Mesenchymal stem cell (in vitro differentiated cells and primary cell): ENCODE results near the gene MRPL28.

Experiments used
- DNase-seq: peaks from one replicate; pipeline ENCODE4 v3.0.0-alpha.2; 2013
- H2AFZ ChIP-seq: one replicate; pipeline ENCODE4 v1.6.1; 2013; ENCODE audit warnings: low read depth, mild to moderate bottlenecking, control low read depth, inconsistent platforms, low read length, moderate library complexity
- H2AK5ac ChIP-seq: 2 replicates; pipeline ENCODE4 v1.6.1; 2013; ENCODE audit warnings: low read length, moderate library complexity, mild to moderate bottlenecking, inconsistent platforms; ENCODE audit not compliant: severe bottlenecking
- H2BK120ac ChIP-seq: one replicate; pipeline ENCODE4 v1.6.1; 2013; ENCODE audit warnings: low read depth, mild to moderate bottlenecking, inconsistent platforms, low read length, moderate library complexity
- H2BK12ac ChIP-seq, 2 experiments: one replicate each; pipeline ENCODE4 v1.6.1; 2013; ENCODE audit warnings: inconsistent platforms in 2 of 2, low read length in 2 of 2, mild to moderate bottlenecking in 2 of 2, moderate library complexity in 2 of 2, control low read depth in 1 of 2
- H2BK15ac ChIP-seq: one replicate; pipeline ENCODE4 v1.6.1; 2013; ENCODE audit warnings: mild to moderate bottlenecking, low read depth, inconsistent platforms; ENCODE audit not compliant: poor library complexity, severe bottlenecking
- H2BK5ac ChIP-seq: 2 replicates; pipeline ENCODE4 v1.6.1; 2013; ENCODE audit warnings: low read depth, mild to moderate bottlenecking, low read length, control low read depth, inconsistent platforms; ENCODE audit not compliant: poor library complexity, severe bottlenecking
- H3K14ac ChIP-seq, 2 experiments: one replicate each; pipeline ENCODE4 v1.6.1; 2013; ENCODE audit warnings: inconsistent platforms in 2 of 2, low read length in 2 of 2, control low read depth in 1 of 2, mild to moderate bottlenecking in 1 of 2, moderate library complexity in 1 of 2
- H3K18ac ChIP-seq, 2 experiments: one replicate each; pipeline ENCODE4 v1.6.1; 2013; ENCODE audit warnings: inconsistent platforms in 2 of 2, low read length in 2 of 2, control low read depth in 1 of 2, low read depth in 1 of 2, mild to moderate bottlenecking in 1 of 2
- H3K23ac ChIP-seq, 2 experiments: one replicate each; pipeline ENCODE4 v1.6.1; 2013; ENCODE audit warnings: inconsistent platforms in 2 of 2, low read length in 2 of 2, mild to moderate bottlenecking in 2 of 2, moderate library complexity in 2 of 2, control low read depth in 1 of 2
- H3K27ac ChIP-seq: 2 replicates; pipeline ENCODE4 v1.5.1; 2013; ENCODE audit warnings: mild to moderate bottlenecking, moderate library complexity, low read length, control low read depth, inconsistent platforms; ENCODE audit not compliant: poor library complexity, severe bottlenecking
- H3K27me3 ChIP-seq, 2 experiments: 2 replicates each; pipeline versions ENCODE4 v1.6.1 to v1.7.0; 2013; ENCODE audit warnings: low read length in 2 of 2, mild to moderate bottlenecking in 2 of 2, moderate library complexity in 2 of 2, control low read depth in 1 of 2, inconsistent platforms in 1 of 2; ENCODE audit not compliant: control insufficient read depth in 1 of 2, insufficient read depth in 1 of 2
- H3K36me3 ChIP-seq, 2 experiments: 2 replicates each; pipeline versions ENCODE4 v1.6.1 to v1.7.0; 2013; ENCODE audit warnings: low read length in 2 of 2, control low read depth in 1 of 2, inconsistent platforms in 1 of 2, low read depth in 1 of 2, mild to moderate bottlenecking in 1 of 2; ENCODE audit not compliant: insufficient read depth in 2 of 2, control insufficient read depth in 1 of 2
- H3K4ac ChIP-seq, 2 experiments: one replicate each; pipeline ENCODE4 v1.6.1; 2013; ENCODE audit warnings: inconsistent platforms in 2 of 2, low read length in 2 of 2, mild to moderate bottlenecking in 2 of 2, moderate library complexity in 2 of 2, control low read depth in 1 of 2, low read depth in 1 of 2
- H3K4me1 ChIP-seq: 2 replicates; pipeline ENCODE4 v1.6.1; 2013; ENCODE audit warnings: low read depth, low read length, control low read depth; ENCODE audit not compliant: control insufficient read depth, insufficient read depth
- H3K4me2 ChIP-seq: 2 replicates; pipeline ENCODE4 v1.6.1; 2013; ENCODE audit warnings: low read length, mild to moderate bottlenecking, inconsistent platforms; ENCODE audit not compliant: poor library complexity, severe bottlenecking
- H3K4me3 ChIP-seq, 2 experiments: 2 replicates each; pipeline versions ENCODE4 v1.5.1 to v1.7.0; 2013; ENCODE audit warnings: low read length in 2 of 2, mild to moderate bottlenecking in 2 of 2, control low read depth in 1 of 2, low read depth in 1 of 2; ENCODE audit not compliant: insufficient read depth in 1 of 2
- H3K79me1 ChIP-seq: replicated peaks from 2 replicates; pipeline ENCODE4 v1.6.1; 2013; ENCODE audit warnings: mild to moderate bottlenecking, control low read depth, low read length, inconsistent platforms; ENCODE audit not compliant: poor library complexity, severe bottlenecking
- H3K9ac ChIP-seq: 2 replicates; pipeline ENCODE4 v1.7.0; 2013; ENCODE audit warnings: mild to moderate bottlenecking, low read length, moderate library complexity
- H3K9me3 ChIP-seq: 2 replicates; pipeline ENCODE4 v1.7.0; 2013; ENCODE audit warnings: mild to moderate bottlenecking, low read length; ENCODE audit not compliant: control insufficient read depth
- H4K8ac ChIP-seq: one replicate; pipeline ENCODE4 v1.6.1; 2013; ENCODE audit warnings: inconsistent platforms, mild to moderate bottlenecking, low read length, moderate library complexity
- H4K91ac ChIP-seq: one replicate; pipeline ENCODE4 v1.6.1; 2013; ENCODE audit warnings: mild to moderate bottlenecking, low read length, inconsistent platforms
- WGBS: methylation state at CpG from one replicate; pipeline ENCODE4 v1.1.7; 2013; ENCODE audit warnings: mixed read lengths; 5-methylcytosine and 5-hydroxymethylcytosine counted together

Gene MRPL28

GRCh38 chr16:401468-402348 lies 31.4 kb upstream of the MRPL28 start, which contains the start of gene DECR2:
Gene DECR2, plus strand, starts transcription at chr16:401885. Its CDS starts 79 bp downstream, at chr16:401964.
- Histone ChIP-seq H3K18ac (peak within 1 kb of the TSS; percentile 96), H3K4me1 (peaks cover 28% of the 10 kb centered on the region)
- under 1% methylated on average over 49 of the region's 91 CpGs for WGBS

GRCh38 chr16:400061-400591 lies 29.8 kb upstream of the MRPL28 start:
- Histone ChIP-seq H3K36me3 (peaks cover 15 to 23% of the 10 kb centered on the region in 2 experiments), H3K9me3 (no peaks in the 10 kb centered on the region), H3K14ac (no peak overlapping the region), H3K4me2 (no peak overlapping the region), H3K9ac (peak overlapping the region; percentile 91), H3K27ac (no peak overlapping the region), H2BK5ac (no peak overlapping the region), H3K18ac (no peak overlapping the region), H4K8ac (no peak overlapping the region), H3K4me1 (peaks cover 30% of the 10 kb centered on the region), H2BK15ac (peak overlapping the region; percentile 52), H3K27me3 (no peaks in the 10 kb centered on the region), H2AFZ (no peak overlapping the region), H3K23ac (no peak overlapping the region), H2AK5ac (no peak overlapping the region), H2BK120ac (no peak overlapping the region), H3K4ac (no peak overlapping the region), H2BK12ac (no peak overlapping the region), H3K4me3 (peak overlapping the region in 1 of 2 experiments; percentile 85), H3K79me1 (peaks cover 10% of the 10 kb centered on the region), H4K91ac (no peak overlapping the region)
- 92% methylated on average over 10 of the region's 10 CpGs for WGBS
- no peak for DNase-seq

More at GRCh38 chr16:401468-402348, 31.4 kb upstream of the MRPL28 start, which contains the start of gene DECR2:
- peak within 1 kb of the TSS in 1 of 2 experiments; percentile 91 for H3K14ac ChIP-seq
- H3K9ac ChIP-seq = peak within 1 kb of the TSS; percentile 91
- H3K36me3 ChIP-seq = peaks cover 15 to 29% of the 10 kb centered on the region in 2 experiments
- peak within 1 kb of the TSS; percentile 71 for H2BK120ac ChIP-seq
- peak within 1 kb of the TSS; percentile 92 for H2AFZ ChIP-seq
- H2BK12ac ChIP-seq = peak within 1 kb of the TSS in 1 of 2 experiments; percentile 80
- DNase-seq = peak; percentile 87
- peak within 1 kb of the TSS; percentile 81 for H4K8ac ChIP-seq
- peaks cover 10% of the 10 kb centered on the region for H3K79me1 ChIP-seq
- H3K9me3 ChIP-seq = no peaks in the 10 kb centered on the region
- no peaks in the 10 kb centered on the region for H3K27me3 ChIP-seq
- peak within 1 kb of the TSS; percentile 64 for H3K27ac ChIP-seq
- peak within 1 kb of the TSS; percentile 66 to 99 for H3K4ac ChIP-seq
- peak within 1 kb of the TSS; percentile 85 for H3K4me3 ChIP-seq
- H3K23ac ChIP-seq = peak within 1 kb of the TSS in 1 of 2 experiments; percentile 29
- peak within 1 kb of the TSS; percentile 95 for H4K91ac ChIP-seq
- H2AK5ac ChIP-seq = no peak within 1 kb of the TSS
- no peak within 1 kb of the TSS for H2BK5ac ChIP-seq
- peak within 1 kb of the TSS; percentile 76 for H2BK15ac ChIP-seq
- H3K4me2 ChIP-seq = peak within 1 kb of the TSS; percentile 80

GRCh38 chr16:399340-400019 lies 29.1 kb upstream of the MRPL28 start:
- no peak overlapping the region for H3K23ac ChIP-seq
- no peak for DNase-seq
- H3K9ac ChIP-seq = no peak overlapping the region

More at GRCh38 chr16:399340-400019, 29.1 kb upstream of the MRPL28 start:
- H3K18ac ChIP-seq = peak overlapping the region in 1 of 2 experiments; percentile 50
- no peak overlapping the region for H2AFZ ChIP-seq
- no peak overlapping the region for H3K4ac ChIP-seq
- H3K4me3 ChIP-seq = no peak overlapping the region
- H2BK12ac ChIP-seq = no peak overlapping the region
- H3K27me3 ChIP-seq = no peaks in the 10 kb centered on the region
- H3K27ac ChIP-seq = no peak overlapping the region
- H2BK5ac ChIP-seq = no peak overlapping the region
- H3K79me1 ChIP-seq = peaks cover 10% of the 10 kb centered on the region
- no peaks in the 10 kb centered on the region for H3K9me3 ChIP-seq
- peaks cover 15 to 23% of the 10 kb centered on the region in 2 experiments for H3K36me3 ChIP-seq
- H3K4me1 ChIP-seq = peaks cover 30% of the 10 kb centered on the region
- H2BK120ac ChIP-seq = no peak overlapping the region
- no peak overlapping the region for H3K14ac ChIP-seq
- no peak overlapping the region for H2AK5ac ChIP-seq
- peak overlapping the region; percentile 52 for H2BK15ac ChIP-seq
- 95% methylated on average over 22 of the region's 22 CpGs for WGBS
- peak overlapping the region; percentile 14 for H4K91ac ChIP-seq
- no peak overlapping the region for H4K8ac ChIP-seq
- no peak overlapping the region for H3K4me2 ChIP-seq
